NCI-H146 treated with DMSO at 0.1 percent for 48 hours (cell line): ENCODE results near the gene OCA2.
"Not testable (repeated sequence)": the region's sequence is repeated elsewhere in the genome, so short reads cannot be mapped to it uniquely, and the experiment has no call there.

ENCODE experiments used
- DNase-seq: peaks from one replicate; lab custom pipeline; 2025; ENCODE audit not compliant: unreplicated experiment; lab: John Stamatoyannopoulos, UW

The OCA2 gene

DNA sequence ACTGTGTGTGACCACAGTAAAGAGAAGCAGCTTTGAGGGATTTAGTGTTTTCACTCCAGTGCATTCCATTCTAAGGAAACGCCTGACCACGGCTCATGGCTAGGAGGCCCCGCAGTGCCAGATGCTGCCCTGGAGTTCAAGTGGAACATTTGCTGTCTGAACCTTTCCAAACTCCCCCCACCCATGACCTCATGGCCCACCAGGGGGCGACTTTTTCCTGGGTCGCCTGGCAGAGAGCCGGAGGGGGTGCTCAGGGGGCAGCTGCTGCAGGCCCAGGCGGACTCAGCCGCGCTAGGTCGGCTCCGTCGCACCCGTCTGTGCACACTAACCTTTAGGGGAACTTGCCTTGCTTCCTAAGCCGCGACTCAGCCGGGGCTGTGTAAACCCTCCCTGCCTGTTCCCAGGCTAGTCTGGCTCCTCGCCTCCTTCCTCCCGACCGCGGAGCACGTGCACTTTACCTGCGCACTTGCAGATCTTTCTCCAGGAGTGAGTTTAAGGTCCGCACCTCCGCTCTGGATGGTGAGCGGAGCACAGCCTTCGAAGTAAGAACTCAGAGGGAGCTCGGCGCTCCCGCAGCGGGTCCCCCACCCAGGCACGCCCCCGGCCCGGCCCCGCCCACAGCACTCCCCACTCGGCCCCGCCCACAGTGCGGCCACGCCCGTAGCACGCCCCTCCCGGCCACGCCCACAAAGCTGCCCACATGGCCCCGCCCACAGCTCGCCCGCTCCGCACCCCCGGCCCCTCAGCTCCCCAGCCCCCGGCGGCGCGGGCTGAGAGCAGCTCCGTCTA lies at the start of gene OCA2:
TSS of gene OCA2 (minus strand) at position 550 of the 789 bp plus-strand sequence. CDS start 17,441 bp downstream, outside the sequence.
- peak; percentile 51 for DNase-seq

- DNase-seq = no peak
Observed at GRCh38 chr15:28147801-28148200, 48.7 kb upstream of the OCA2 start.

- not testable (repeated sequence) for DNase-seq
Observed at GRCh38 chr15:28145419-28145818, 46.3 kb upstream of the OCA2 start.

- no peak for DNase-seq
Observed at GRCh38 chr15:28140062-28140461, 40.9 kb upstream of the OCA2 start.

DNA sequence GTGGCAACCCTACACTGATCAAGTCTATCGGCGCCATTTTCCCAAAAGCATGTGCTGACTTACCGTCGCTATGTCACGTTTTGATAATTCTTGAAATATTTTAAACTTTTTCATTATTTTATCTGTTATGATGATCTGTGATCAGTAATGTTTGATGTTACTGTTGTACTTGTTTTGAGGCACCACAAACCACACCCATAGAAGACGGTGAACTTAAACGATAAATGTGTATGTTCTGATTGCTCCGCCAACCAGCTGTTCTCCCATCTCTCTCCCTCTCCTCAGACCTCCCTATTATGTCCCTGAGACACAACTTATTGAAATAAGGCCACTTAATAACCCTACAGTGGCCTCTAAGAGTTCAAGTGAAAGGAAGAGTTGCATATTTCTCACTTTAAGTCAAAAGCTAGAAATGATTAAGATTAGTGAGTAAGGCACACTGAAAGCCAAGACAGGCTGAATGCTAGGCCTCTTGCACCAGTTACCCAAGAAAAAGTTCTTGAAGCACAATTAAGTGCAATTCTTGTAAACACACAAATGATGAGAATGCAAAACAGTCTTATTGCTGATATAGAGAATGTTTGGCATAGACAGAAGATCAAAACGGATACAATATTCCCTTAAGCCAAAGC lies 38.4 kb upstream of the OCA2 start:
- not testable (repeated sequence) for DNase-seq

GRCh38 chr15:28136236-28136904 lies 37.3 kb upstream of the OCA2 start:
- DNase-seq = not testable (repeated sequence)

- no peak for DNase-seq
Observed at GRCh38 chr15:28133281-28133680, 34.2 kb upstream of the OCA2 start.

- no peak for DNase-seq
Observed at GRCh38 chr15:28132524-28133275, 33.6 kb upstream of the OCA2 start.

DNA sequence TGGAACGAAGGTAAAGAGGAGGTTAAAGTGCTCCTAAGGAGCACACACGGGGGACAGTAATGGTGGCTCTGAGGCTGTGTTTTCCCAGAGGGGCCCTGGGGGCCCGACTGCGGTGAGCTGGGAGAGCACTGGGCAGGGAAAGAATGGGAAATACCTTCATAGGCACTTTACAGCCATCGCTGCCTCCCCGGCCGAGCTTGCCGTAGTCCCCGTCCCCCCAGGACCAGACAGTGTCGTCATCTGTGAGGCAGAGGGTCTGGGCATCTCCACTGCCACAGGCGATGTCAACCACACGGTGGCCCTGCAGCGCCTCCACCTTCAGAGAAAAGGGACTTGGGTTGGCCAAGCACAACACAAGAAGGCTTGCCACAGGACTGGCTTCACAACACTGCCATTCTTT lies 32.8 kb upstream of the OCA2 start:
- no peak for DNase-seq

- DNase-seq = no peak
Observed at GRCh38 chr15:28131400-28131799, 32.3 kb upstream of the OCA2 start.

- DNase-seq = no peak
Observed at GRCh38 chr15:28130651-28131050, 31.5 kb upstream of the OCA2 start.

DNA sequence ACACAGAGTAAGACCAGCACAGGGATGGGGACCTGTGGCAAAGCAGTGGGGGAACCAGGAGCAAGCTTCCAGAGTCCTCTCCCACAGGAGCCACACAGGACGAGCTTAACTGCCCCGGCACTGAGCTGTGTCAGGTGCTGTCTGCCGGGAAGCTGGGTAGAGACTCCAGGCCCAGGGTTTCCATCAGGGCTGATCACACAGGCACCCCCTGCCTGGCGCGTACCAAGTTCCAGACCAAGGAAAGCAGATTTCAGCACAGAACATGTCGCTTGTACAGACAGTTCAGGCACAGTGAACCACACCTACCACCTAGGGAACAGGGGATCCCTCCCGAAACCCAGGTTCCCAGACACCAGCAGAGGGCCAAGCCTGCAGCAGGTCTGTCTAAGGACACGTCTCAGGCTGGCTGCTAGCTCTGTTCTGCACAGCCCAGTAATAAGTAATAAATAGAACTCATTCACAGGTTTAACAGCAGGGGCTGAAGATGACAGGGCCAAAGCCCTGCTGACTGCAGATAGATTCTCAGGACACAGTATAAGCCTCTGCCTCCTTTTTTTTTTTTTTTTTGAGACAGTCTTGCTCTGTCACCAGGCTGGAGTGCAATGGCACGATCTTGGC lies 30.2 kb upstream of the OCA2 start:
- DNase-seq = no peak

GRCh38 chr15:28128031-28128430 lies 28.9 kb upstream of the OCA2 start:
- DNase-seq = no peak

DNA sequence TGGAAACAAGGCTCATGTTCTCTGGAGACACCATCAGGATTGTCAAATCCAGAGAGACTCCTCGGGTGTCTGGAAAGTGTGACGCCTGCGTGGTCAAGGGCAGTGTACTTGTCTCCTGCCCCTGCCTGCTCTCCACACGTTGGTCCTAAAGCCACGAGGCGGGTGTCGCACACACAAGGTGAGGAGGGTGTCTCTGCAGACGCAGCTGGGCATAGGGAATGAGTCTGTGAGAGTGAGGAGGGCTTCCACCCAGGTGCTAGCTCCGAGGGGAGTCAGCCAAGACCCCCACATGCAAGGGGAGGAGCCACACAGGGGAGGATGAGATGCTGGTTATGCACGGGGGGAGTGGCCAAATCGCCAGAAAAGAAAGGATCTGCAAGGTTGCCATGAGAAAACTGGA lies 27.9 kb upstream of the OCA2 start:
- DNase-seq = no peak

DNA sequence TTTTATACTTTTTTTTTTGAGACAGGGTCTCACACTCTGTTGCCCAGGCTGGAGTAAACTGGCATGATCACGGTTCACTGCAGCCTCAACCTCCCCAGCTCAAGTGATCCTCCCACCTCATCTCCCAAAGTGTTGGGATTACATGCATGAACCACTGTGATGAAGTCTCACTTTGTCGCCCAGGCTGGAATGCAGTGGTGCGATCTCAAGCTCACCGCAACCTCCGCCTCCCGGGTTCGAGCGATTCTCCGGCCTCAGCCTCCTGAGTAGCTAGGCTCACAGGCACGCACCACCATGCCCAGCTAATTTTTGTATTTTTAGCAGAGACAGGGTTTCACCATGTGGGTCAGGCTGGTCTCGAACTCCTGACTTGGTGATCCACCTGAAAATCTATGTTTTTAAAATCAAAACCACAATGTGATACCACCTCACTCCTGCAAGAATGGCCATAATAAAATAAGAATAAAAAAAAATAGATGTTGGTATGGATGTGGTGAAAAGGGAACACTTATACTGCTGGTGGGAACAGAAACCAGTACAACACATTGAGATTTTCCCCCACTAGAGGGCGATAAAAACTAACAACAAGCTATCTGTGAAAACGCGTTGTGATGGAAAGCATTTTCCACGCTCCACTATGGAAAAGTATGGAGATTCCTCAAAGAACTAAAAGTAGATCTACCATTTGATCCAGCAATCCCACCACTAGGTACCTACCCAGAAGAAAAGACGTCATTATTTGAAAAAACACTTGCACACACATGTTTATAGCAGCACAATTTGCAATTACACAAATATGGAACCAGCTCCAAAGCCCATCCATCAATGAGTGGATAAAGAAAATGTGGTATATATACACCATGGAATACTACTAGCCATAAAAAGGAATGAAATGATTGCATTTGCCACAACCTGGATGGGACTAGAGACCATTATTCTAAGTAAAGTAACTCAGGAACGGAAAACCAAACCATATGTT lies 26.8 kb upstream of the OCA2 start:
- DNase-seq = peak; percentile 3

GRCh38 chr15:28124841-28125240 lies 25.7 kb upstream of the OCA2 start:
- no peak for DNase-seq

- DNase-seq = peak; percentile 10
Observed at GRCh38 chr15:28123408-28124023, 24.4 kb upstream of the OCA2 start.

DNA sequence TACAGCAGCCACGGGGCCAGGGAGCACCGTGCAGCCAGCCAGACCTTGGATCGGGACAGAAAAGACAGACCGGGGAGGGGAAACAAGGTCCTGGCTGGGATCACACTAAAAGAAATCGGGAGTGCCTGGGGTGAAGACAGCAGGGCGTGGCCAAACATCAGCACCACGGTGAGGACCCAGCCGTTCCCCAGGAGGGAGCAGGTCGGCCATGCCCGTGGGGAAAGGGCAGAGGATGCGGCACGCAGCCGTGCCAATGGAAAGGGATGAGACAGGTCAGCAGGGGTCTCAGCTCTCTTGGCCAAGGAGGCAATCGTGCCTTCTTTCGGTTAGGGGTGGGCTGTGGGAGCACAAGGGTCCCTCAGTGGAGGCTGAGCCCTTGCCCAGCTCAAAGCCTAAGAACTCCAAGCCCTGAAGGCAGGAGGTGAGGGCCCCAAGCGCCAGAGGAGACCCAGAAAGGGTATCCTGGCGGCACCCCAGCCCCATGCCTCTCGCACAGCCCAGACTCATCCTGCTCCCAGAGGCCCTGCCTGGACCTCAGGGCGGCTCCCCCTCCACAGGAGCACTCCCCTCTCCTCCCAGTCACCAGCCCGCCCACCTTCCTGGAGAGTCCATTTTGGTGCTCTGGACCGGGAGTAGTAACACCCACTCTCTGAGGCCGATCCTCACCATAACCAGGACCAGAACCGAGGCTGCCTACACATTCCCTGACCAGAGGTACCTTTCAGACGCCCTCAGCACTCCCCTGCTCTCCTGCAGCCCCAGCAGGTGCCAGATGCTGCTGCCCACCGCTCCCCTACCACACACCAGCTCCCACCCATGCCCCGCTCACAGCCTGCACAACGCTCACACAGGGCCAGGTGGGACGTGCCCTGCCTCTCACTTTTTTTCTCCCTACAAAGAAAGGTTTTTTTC lies 23.2 kb upstream of the OCA2 start:
- DNase-seq = no peak
